ENCODE data around the gene KIF21A.

Gene KIF21A

GRCh38 chr12:39435531-39435930, 7.4 kb downstream of the KIF21A start:
- Histone ChIP-seq H3K27me3 (ENCODE audit: insufficient read depth, poor library complexity, severe bottlenecking) (peaks cover 7% of the 10 kb centered on the region), H3K27ac (replicated peaks) (no peak overlapping the region), H3K4me3 (replicated peaks; ENCODE audit: insufficient read depth, low read length) (no peak overlapping the region)
- DNase-seq (ENCODE audit: low read depth in 1 of 2, low spot score in 1 of 2) = no peak
- no peak for TF ChIP-seq REST (IDR thresholded peaks at IDR 0.05; ENCODE audit: insufficient replicate concordance, low read depth)
- TF ChIP-seq GABPA (IDR thresholded peaks at IDR 0.05; ENCODE audit: low read depth) = no peak
- no peak for TF ChIP-seq CTCF (IDR thresholded peaks at IDR 0.05; ENCODE audit: insufficient read depth, low read length)
- no peak for TF ChIP-seq SPI1 (IDR thresholded peaks at IDR 0.05; ENCODE audit: borderline replicate concordance, low read depth)

- TF ChIP-seq CTCF (IDR thresholded peaks at IDR 0.05; ENCODE audit: insufficient read depth, low read length) (no peak), REST (IDR thresholded peaks at IDR 0.05; ENCODE audit: insufficient replicate concordance, low read depth) (no peak), POLR2AphosphoS5 (IDR thresholded peaks at IDR 0.05; ENCODE audit: low read depth) (no peak), GABPA (IDR thresholded peaks at IDR 0.05; ENCODE audit: low read depth) (no peak), SPI1 (IDR thresholded peaks at IDR 0.05; ENCODE audit: borderline replicate concordance, low read depth) (no peak)
- no peak overlapping the region for H3K27ac ChIP-seq (replicated peaks)
- H3K4me3 ChIP-seq (replicated peaks; ENCODE audit: insufficient read depth, low read length) = no peak overlapping the region
- no peaks in the 10 kb centered on the region for H3K27me3 ChIP-seq (ENCODE audit: insufficient read depth, poor library complexity, severe bottlenecking)
- DNase-seq (ENCODE audit: low read depth in 1 of 2, low spot score in 1 of 2) = no peak
Observed at GRCh38 chr12:39431797-39432196, 11.1 kb downstream of the KIF21A start.

DNA sequence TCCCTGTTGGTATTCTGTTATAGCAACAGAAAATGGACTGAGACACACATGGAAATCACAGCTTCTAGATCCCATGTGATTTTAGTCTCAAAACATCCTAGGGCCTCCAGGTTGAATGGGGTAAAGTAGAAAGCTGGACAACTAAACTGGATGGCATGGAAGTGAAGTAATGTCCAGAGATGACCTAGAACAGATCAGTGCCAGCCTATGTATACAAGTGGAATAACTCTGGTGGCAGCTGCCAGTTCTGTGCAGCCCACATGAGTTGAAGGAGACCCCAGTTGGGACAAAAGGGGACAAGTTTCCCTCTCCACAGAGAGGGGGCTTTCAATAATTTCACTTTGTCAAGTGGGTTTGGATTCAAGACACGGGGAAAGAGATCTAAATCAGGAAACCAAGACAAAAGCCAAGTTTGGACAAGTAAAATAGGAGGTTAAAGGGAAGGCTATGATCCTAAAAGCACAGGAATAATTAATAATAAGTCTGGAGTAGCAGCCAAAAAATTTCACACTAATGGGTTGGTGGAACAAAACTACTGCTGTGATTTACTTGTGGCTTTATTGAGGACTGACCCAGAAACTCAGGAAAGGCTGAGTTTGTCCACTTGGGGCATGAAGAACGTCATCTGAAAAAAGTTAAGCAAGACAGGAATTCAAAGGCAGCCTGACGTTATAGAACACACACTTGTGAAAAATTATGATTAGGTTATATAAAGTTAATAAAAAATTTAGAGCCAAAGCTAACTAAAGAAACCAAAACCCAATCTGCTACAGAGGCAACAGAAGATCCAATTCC, 11.7 kb downstream of the KIF21A start:
- Histone ChIP-seq H3K27me3 (ENCODE audit: insufficient read depth, poor library complexity, severe bottlenecking) (no peaks in the 10 kb centered on the region), H3K4me3 (replicated peaks; ENCODE audit: insufficient read depth, low read length) (no peak overlapping the region), H3K27ac (replicated peaks) (no peak overlapping the region)
- no peak for TF ChIP-seq REST (IDR thresholded peaks at IDR 0.05; ENCODE audit: insufficient replicate concordance, low read depth)
- TF ChIP-seq GABPA (IDR thresholded peaks at IDR 0.05; ENCODE audit: low read depth) = no peak
- TF ChIP-seq POLR2AphosphoS5 (IDR thresholded peaks at IDR 0.05; ENCODE audit: low read depth) = no peak
- TF ChIP-seq CTCF (IDR thresholded peaks at IDR 0.05; ENCODE audit: insufficient read depth, low read length) = no peak
- no peak for TF ChIP-seq SPI1 (IDR thresholded peaks at IDR 0.05; ENCODE audit: borderline replicate concordance, low read depth)
- DNase-seq (ENCODE audit: low read depth in 1 of 2, low spot score in 1 of 2) = no peak
